Breast epithelium (tissue), 4 donors: ENCODE measurements around the gene TMEM63C. TPM values are rescaled to one million over a fixed set of nuclear protein-coding genes. Genes with fewer than 3 reads are reported as not detected.

Experiments used
- DNase-seq, 2 donors: peaks; one replicate each; pipeline ENCODE4 v3.0.0-alpha.2; 2019; ENCODE audit warnings: low spot score in 2 of 2
- H3K27ac ChIP-seq, 2 donors: fragments of 200-600 bp; sonication (generic) in 1 of 2; one replicate each; pipeline ENCODE4 v1.5.1; 2016 to 2019; ENCODE audit warnings: mild to moderate bottlenecking in 1 of 2
- H3K27me3 ChIP-seq, 2 donors: fragments of 200-600 bp; sonication (generic) in 1 of 2; one replicate each; pipeline versions ENCODE4 v1.5.1 to v1.6.0; 2017 to 2019; ENCODE audit warnings: control low read depth in 1 of 2, mild to moderate bottlenecking in 1 of 2
- H3K36me3 ChIP-seq: fragments of 200-600 bp; one replicate; pipeline ENCODE4 v1.5.1; 2019
- H3K4me1 ChIP-seq, 2 donors: fragments of 200-600 bp; sonication (generic); one replicate each; pipeline ENCODE4 v1.5.1; 2016 to 2019; ENCODE audit warnings: control low read depth in 1 of 2
- H3K4me3 ChIP-seq, 3 donors: fragments of 200-600 bp; sonication (generic); 1 replicate in 2 of 3; 2 replicates in 1 of 3; pipeline ENCODE4 v1.5.1; 2016 to 2019; ENCODE audit warnings: mild to moderate bottlenecking in 3 of 3, moderate library complexity in 2 of 3
- H3K9me3 ChIP-seq, 2 donors: fragments of 200-600 bp; sonication (generic) in 1 of 2; one replicate each; pipeline ENCODE4 v1.5.1; 2016 to 2019; ENCODE audit warnings: control low read depth in 1 of 2
- CTCF ChIP-seq, 3 donors: fragments of 450-650 bp; IDR thresholded peaks; one replicate each; pipeline ENCODE4 v1.5.1; 2016 to 2017; ENCODE audit warnings: antibody characterized with exemption in 3 of 3, mild to moderate bottlenecking in 3 of 3, moderate library complexity in 3 of 3
- POLR2A ChIP-seq: fragments of 450-650 bp; IDR thresholded peaks from one replicate; pipeline ENCODE4 v1.6.1; 2016; ENCODE audit warnings: antibody characterized with exemption, mild to moderate bottlenecking, moderate library complexity
- POLR2AphosphoS5 ChIP-seq, 3 donors: sonication (generic); formaldehyde crosslinking; IDR thresholded peaks; one replicate each; pipeline ENCODE4 v1.6.1; 2017; ENCODE audit warnings: antibody characterized with exemption in 3 of 3
- intact Hi-C: fragments of 100-400 bp; cut with DNase I; formaldehyde crosslinking; loops from one replicate; pipeline ENCODE4 v1.15.1; 2023; ENCODE audit warnings: low total_unique reads
- total RNA-seq, 3 donors: library from RNA; depleted of rRNA; stranded (reverse); fragments of >200 nt; gene quantifications; one replicate each; pipeline ENCODE4 v1.1.0, GENCODE V29; 2016

Gene TMEM63C
- total RNA-seq, 3 donors from 2014 or later, result 0.16 to 8.0 (median 3.9) TPM

DNA sequence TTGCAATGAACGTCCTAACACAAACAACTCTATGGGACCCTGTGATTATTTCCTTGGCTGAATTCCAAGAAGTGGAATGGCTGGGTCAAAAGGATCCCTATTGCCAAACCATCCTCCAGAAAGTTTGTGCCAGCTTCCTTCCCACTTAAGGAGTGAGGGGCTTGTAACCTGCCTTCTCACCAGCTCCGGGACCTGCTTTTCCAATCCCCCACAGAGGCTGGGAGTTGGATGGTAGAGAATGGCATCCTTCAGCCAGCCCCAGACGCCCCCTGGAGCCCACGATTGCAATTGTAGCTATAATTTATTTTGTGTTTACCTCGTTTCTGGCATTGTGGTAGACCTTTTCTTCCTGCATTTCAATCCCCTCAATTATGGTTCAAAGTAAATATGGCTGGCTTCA is 30.4 kb upstream of the TMEM63C start:
- no peak overlapping the region for H3K27ac ChIP-seq
- no peak for DNase-seq
- no peak for TF ChIP-seq POLR2A
- TF ChIP-seq CTCF (IDR thresholded peaks at IDR 0.05), result no peak
- no peak for TF ChIP-seq POLR2AphosphoS5 (IDR thresholded peaks at IDR 0.05)
- no peak overlapping the region for H3K4me3 ChIP-seq
- H3K27me3 ChIP-seq, result peaks cover 0 to 16% of the 10 kb centered on the region in 2 donors
- intact Hi-C loops, result no loop called here
- no peaks in the 10 kb centered on the region for H3K9me3 ChIP-seq
- H3K36me3 ChIP-seq, result no peaks in the 10 kb centered on the region
- H3K4me1 ChIP-seq, result no peaks in the 10 kb centered on the region

DNA sequence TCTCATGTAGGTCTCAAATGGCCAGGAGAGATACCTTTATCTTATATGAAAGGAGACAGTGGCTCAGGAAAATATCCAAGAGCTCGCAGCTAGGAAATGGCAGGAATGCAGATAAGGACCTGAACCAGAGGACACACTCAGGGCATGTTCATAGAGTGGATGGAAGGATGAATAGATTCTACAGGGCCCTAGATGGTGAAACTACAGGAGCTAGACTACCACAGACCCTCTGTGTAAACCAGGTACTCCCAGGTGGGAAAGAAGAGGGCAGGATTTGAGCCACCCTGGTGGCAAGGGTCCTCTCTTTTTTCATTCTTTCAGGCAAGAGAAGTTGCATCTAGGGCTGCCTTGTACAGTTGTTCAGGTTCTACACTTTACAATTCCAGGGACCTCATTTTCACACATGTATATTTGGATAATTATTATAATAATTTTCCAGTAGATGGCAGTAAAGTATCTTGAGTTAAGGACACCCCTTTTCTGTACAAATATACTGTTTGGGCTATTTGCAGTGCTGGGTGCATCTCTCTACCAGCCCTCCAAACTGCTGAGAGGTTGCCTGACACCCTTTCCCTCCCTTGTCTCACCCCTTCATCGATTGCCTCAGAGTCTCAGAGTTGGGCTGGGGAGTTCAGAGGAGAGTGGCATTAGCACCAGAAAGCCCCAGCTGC is 29.5 kb upstream of the TMEM63C start:
- Histone ChIP-seq H3K4me3 (no peak overlapping the region), H3K4me1 (no peaks in the 10 kb centered on the region), H3K36me3 (no peaks in the 10 kb centered on the region), H3K27me3 (peaks cover 0 to 10% of the 10 kb centered on the region in 2 donors), H3K9me3 (no peaks in the 10 kb centered on the region), H3K27ac (no peak overlapping the region)
- DNase-seq, result no peak
- intact Hi-C loops, result no loop called here
- TF ChIP-seq CTCF (IDR thresholded peaks at IDR 0.05), result peak in 2 of 3 donors; percentile 14 to 39
- TF ChIP-seq POLR2AphosphoS5 (IDR thresholded peaks at IDR 0.05), result no peak
- no peak for TF ChIP-seq POLR2A

DNA sequence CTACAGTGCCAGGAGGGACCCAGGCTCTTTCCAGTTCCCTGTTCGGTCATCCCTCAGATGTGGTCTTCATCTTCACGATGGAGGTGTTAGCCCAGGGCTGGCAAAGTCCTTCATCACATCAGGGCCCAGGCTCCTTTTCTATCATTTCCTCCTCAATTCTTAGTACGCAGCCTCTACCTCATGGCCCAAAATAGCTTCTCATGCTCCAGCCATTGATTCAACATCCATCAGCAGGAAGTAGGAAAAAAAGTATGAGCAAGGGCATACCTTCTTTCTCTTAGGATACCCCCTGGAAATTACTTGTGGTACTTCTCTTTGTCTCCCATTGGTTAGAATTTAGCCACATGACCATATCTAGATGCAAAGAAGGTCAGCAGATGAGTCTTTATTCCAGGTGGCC is 27.8 kb upstream of the TMEM63C start:
- Histone ChIP-seq H3K4me3 (no peak overlapping the region), H3K4me1 (no peaks in the 10 kb centered on the region), H3K27ac (no peak overlapping the region), H3K9me3 (no peaks in the 10 kb centered on the region), H3K36me3 (no peaks in the 10 kb centered on the region), H3K27me3 (peaks cover 0 to 7% of the 10 kb centered on the region in 2 donors)
- no peak for TF ChIP-seq POLR2AphosphoS5 (IDR thresholded peaks at IDR 0.05)
- no peak for TF ChIP-seq CTCF (IDR thresholded peaks at IDR 0.05)
- no peak for TF ChIP-seq POLR2A
- DNase-seq, result no peak
- intact Hi-C loops, result no loop called here

DNA sequence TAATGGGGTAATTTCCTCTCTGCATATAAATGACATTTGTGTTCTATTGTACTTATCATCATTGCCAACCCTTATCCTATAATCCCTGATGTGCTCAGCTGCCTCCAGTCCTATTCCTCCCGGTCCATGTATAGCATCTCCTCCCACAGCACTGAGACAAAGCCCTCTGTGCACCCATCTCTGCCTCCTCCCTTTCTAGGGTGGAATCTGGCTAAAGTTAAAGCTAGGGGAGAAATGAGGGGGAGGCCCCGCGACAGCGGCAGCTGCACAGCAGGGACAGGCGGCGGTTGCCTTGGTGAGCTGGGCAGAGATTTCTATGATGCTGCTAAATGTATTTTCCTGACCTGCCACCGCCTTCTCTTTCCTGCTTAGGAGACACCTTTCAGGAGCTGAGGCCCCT is 27.2 kb upstream of the TMEM63C start:
- H3K27me3 ChIP-seq, result peaks cover 0 to 7% of the 10 kb centered on the region in 2 donors
- no peak overlapping the region for H3K4me3 ChIP-seq
- no peak for DNase-seq
- H3K9me3 ChIP-seq, result no peaks in the 10 kb centered on the region
- TF ChIP-seq POLR2AphosphoS5 (IDR thresholded peaks at IDR 0.05) (no peak), CTCF (IDR thresholded peaks at IDR 0.05) (no peak), POLR2A (no peak)
- H3K36me3 ChIP-seq, result no peaks in the 10 kb centered on the region
- H3K4me1 ChIP-seq, result no peaks in the 10 kb centered on the region
- no peak overlapping the region for H3K27ac ChIP-seq
- intact Hi-C loops, result no loop called here

- no peak for DNase-seq
- H3K27ac ChIP-seq, result no peak overlapping the region
- no peaks in the 10 kb centered on the region for H3K4me1 ChIP-seq
- H3K27me3 ChIP-seq, result peaks cover 0 to 7% of the 10 kb centered on the region in 2 donors
- no peaks in the 10 kb centered on the region for H3K9me3 ChIP-seq
- no peaks in the 10 kb centered on the region for H3K36me3 ChIP-seq
- no peak for TF ChIP-seq POLR2AphosphoS5 (IDR thresholded peaks at IDR 0.05)
- TF ChIP-seq POLR2A, result no peak
- TF ChIP-seq CTCF (IDR thresholded peaks at IDR 0.05), result no peak
- H3K4me3 ChIP-seq, result no peak overlapping the region
- intact Hi-C loops, result no loop called here
These were observed 26.5 kb upstream of the TMEM63C start for GRCh38 chr14:77155083-77155482.
